ENCODE data around the gene MTMR12. TPM values are rescaled to one million over a fixed set of nuclear protein-coding genes. Genes with fewer than 3 reads are reported as not detected.
"Not testable (repeated sequence)": the region's sequence is repeated elsewhere in the genome, so short reads cannot be mapped to it uniquely, and the experiment has no call there.

MTMR12 gene
- polyA plus RNA-seq, 1 donor (not counting 4 experiments of a cell fraction or from before 2014, with no cell fraction given), result 17.1 TPM

GRCh38 chr5:32217886-32218396 is 94.8 kb downstream of the MTMR12 start:
- DNase-seq (ENCODE audit: low read depth, low spot score) (no peak), FAIRE-seq (no peak)
- Histone ChIP-seq H3K9ac (ENCODE audit: control insufficient read depth, extremely low read depth, insufficient read depth, low read length) (no peak overlapping the region), H3K27me3 (ENCODE audit: control insufficient read depth, extremely low read depth, insufficient read depth, low read length) (no peaks in the 10 kb centered on the region), H2AFZ (ENCODE audit: control insufficient read depth, low read length) (peak overlapping the region; percentile 75), H3K27ac (ENCODE audit: control insufficient read depth, insufficient read depth, low read length) (no peak overlapping the region), H3K9me3 (ENCODE audit: control insufficient read depth, low read depth, low read length) (no peaks in the 10 kb centered on the region), H3K4me2 (ENCODE audit: control insufficient read depth, extremely low read depth, insufficient read depth, low read depth, low read length) (no peak overlapping the region), H3K36me3 (ENCODE audit: control insufficient read depth in 2 of 2, extremely low read depth in 1 of 2, insufficient read depth in 2 of 2, low read length in 2 of 2) (no peaks in the 10 kb centered on the region), H3K4me3 (ENCODE audit: control insufficient read depth in 2 of 3, extremely low read depth in 1 of 3, insufficient read depth in 2 of 3, low read depth in 1 of 3, low read length in 3 of 3) (no peak overlapping the region), H3K79me2 (ENCODE audit: control insufficient read depth, insufficient read depth, low read length) (no peaks in the 10 kb centered on the region), H4K20me1 (ENCODE audit: control insufficient read depth, extremely low read depth, insufficient read depth, low read length) (no peaks in the 10 kb centered on the region), H3K4me1 (ENCODE audit: control insufficient read depth, extremely low read depth, insufficient read depth, low read length) (no peaks in the 10 kb centered on the region), H3K9me1 (ENCODE audit: control insufficient read depth, extremely low read depth, insufficient read depth, low read length) (no peaks in the 10 kb centered on the region)
- dilution Hi-C loops (cut with MboI; ENCODE audit: extremely low pct_ligation_motif_present, low sequenced_read_pairs), result no loop called here
- TF ChIP-seq EZH2 (IDR thresholded peaks at IDR 0.05; ENCODE audit: low read length) (no peak), CTCF (optimal IDR thresholded peaks at IDR 0.05 in 1 of 3, IDR thresholded peaks at IDR 0.05 in 1 of 3, conservative IDR thresholded peaks at IDR 0.05 in 1 of 3; ENCODE audit: extremely low read depth in 1 of 3, insufficient read depth in 2 of 3, low read length in 3 of 3) (no peak)

GRCh38 chr5:32214344-32214743 is 98.4 kb downstream of the MTMR12 start:
- H3K4me2 ChIP-seq (ENCODE audit: control insufficient read depth, extremely low read depth, insufficient read depth, low read depth, low read length); H3K79me2 ChIP-seq (ENCODE audit: control insufficient read depth, insufficient read depth, low read length); H4K20me1 ChIP-seq (ENCODE audit: control insufficient read depth, extremely low read depth, insufficient read depth, low read length); H3K9ac ChIP-seq (ENCODE audit: control insufficient read depth, extremely low read depth, insufficient read depth, low read length); dilution Hi-C loops (cut with MboI; ENCODE audit: extremely low pct_ligation_motif_present, low sequenced_read_pairs); H3K9me3 ChIP-seq (ENCODE audit: control insufficient read depth, low read depth, low read length); H3K4me3 ChIP-seq (ENCODE audit: control insufficient read depth in 2 of 3, extremely low read depth in 1 of 3, insufficient read depth in 2 of 3, low read depth in 1 of 3, low read length in 3 of 3); H3K4me1 ChIP-seq (ENCODE audit: control insufficient read depth, extremely low read depth, insufficient read depth, low read length); H3K36me3 ChIP-seq (ENCODE audit: control insufficient read depth in 2 of 2, extremely low read depth in 1 of 2, insufficient read depth in 2 of 2, low read length in 2 of 2); H3K9me1 ChIP-seq (ENCODE audit: control insufficient read depth, extremely low read depth, insufficient read depth, low read length); H3K27ac ChIP-seq (ENCODE audit: control insufficient read depth, insufficient read depth, low read length); FAIRE-seq; H3K27me3 ChIP-seq (ENCODE audit: control insufficient read depth, extremely low read depth, insufficient read depth, low read length); H2AFZ ChIP-seq (ENCODE audit: control insufficient read depth, low read length); DNase-seq (ENCODE audit: low read depth, low spot score): not testable (repeated sequence)

GRCh38 chr5:32210151-32210550 is 102.6 kb downstream of the MTMR12 start:
- H2AFZ ChIP-seq (ENCODE audit: control insufficient read depth, low read length), result no peak overlapping the region
- H3K36me3 ChIP-seq (ENCODE audit: control insufficient read depth in 2 of 2, extremely low read depth in 1 of 2, insufficient read depth in 2 of 2, low read length in 2 of 2), result no peaks in the 10 kb centered on the region
- no peak overlapping the region for H3K9ac ChIP-seq (ENCODE audit: control insufficient read depth, extremely low read depth, insufficient read depth, low read length)
- no peak for FAIRE-seq
- no peaks in the 10 kb centered on the region for H3K79me2 ChIP-seq (ENCODE audit: control insufficient read depth, insufficient read depth, low read length)
- H3K27me3 ChIP-seq (ENCODE audit: control insufficient read depth, extremely low read depth, insufficient read depth, low read length), result no peaks in the 10 kb centered on the region
- H3K9me1 ChIP-seq (ENCODE audit: control insufficient read depth, extremely low read depth, insufficient read depth, low read length), result no peaks in the 10 kb centered on the region
- no peaks in the 10 kb centered on the region for H3K4me1 ChIP-seq (ENCODE audit: control insufficient read depth, extremely low read depth, insufficient read depth, low read length)
- no peak overlapping the region for H3K4me2 ChIP-seq (ENCODE audit: control insufficient read depth, extremely low read depth, insufficient read depth, low read depth, low read length)
- dilution Hi-C loops (cut with MboI; ENCODE audit: extremely low pct_ligation_motif_present, low sequenced_read_pairs), result no loop called here
- no peaks in the 10 kb centered on the region for H3K9me3 ChIP-seq (ENCODE audit: control insufficient read depth, low read depth, low read length)
- no peak overlapping the region for H3K27ac ChIP-seq (ENCODE audit: control insufficient read depth, insufficient read depth, low read length)
- no peaks in the 10 kb centered on the region for H4K20me1 ChIP-seq (ENCODE audit: control insufficient read depth, extremely low read depth, insufficient read depth, low read length)
- DNase-seq (ENCODE audit: low read depth, low spot score), result no peak
- H3K4me3 ChIP-seq (ENCODE audit: control insufficient read depth in 2 of 3, extremely low read depth in 1 of 3, insufficient read depth in 2 of 3, low read depth in 1 of 3, low read length in 3 of 3), result no peak overlapping the region
- TF ChIP-seq CTCF (optimal IDR thresholded peaks at IDR 0.05 in 1 of 3, IDR thresholded peaks at IDR 0.05 in 1 of 3, conservative IDR thresholded peaks at IDR 0.05 in 1 of 3; ENCODE audit: extremely low read depth in 1 of 3, insufficient read depth in 2 of 3, low read length in 3 of 3), result no peak
- TF ChIP-seq EZH2 (IDR thresholded peaks at IDR 0.05; ENCODE audit: low read length), result no peak

- H4K20me1 ChIP-seq (ENCODE audit: control insufficient read depth, extremely low read depth, insufficient read depth, low read length); H3K9me3 ChIP-seq (ENCODE audit: control insufficient read depth, low read depth, low read length); H3K79me2 ChIP-seq (ENCODE audit: control insufficient read depth, insufficient read depth, low read length); H3K9me1 ChIP-seq (ENCODE audit: control insufficient read depth, extremely low read depth, insufficient read depth, low read length); H3K4me3 ChIP-seq (ENCODE audit: control insufficient read depth in 2 of 3, extremely low read depth in 1 of 3, insufficient read depth in 2 of 3, low read depth in 1 of 3, low read length in 3 of 3); H3K4me1 ChIP-seq (ENCODE audit: control insufficient read depth, extremely low read depth, insufficient read depth, low read length); H3K9ac ChIP-seq (ENCODE audit: control insufficient read depth, extremely low read depth, insufficient read depth, low read length); dilution Hi-C loops (cut with MboI; ENCODE audit: extremely low pct_ligation_motif_present, low sequenced_read_pairs); FAIRE-seq; DNase-seq (ENCODE audit: low read depth, low spot score); H3K27ac ChIP-seq (ENCODE audit: control insufficient read depth, insufficient read depth, low read length); H3K4me2 ChIP-seq (ENCODE audit: control insufficient read depth, extremely low read depth, insufficient read depth, low read depth, low read length); H3K27me3 ChIP-seq (ENCODE audit: control insufficient read depth, extremely low read depth, insufficient read depth, low read length); H2AFZ ChIP-seq (ENCODE audit: control insufficient read depth, low read length); H3K36me3 ChIP-seq (ENCODE audit: control insufficient read depth in 2 of 2, extremely low read depth in 1 of 2, insufficient read depth in 2 of 2, low read length in 2 of 2): not testable (repeated sequence)
These were observed 103.9 kb downstream of the MTMR12 start for GRCh38 chr5:32208837-32209236.
